ENCODE data around the gene POLR2H.

The POLR2H gene

GRCh38 chr3:184389935-184390528, 28.5 kb downstream of the POLR2H start:
- DNase-seq, result no peak

- DNase-seq, result no peak
Measured at GRCh38 chr3:184391266-184391665, 29.8 kb downstream of the POLR2H start.

GRCh38 chr3:184395320-184395660, 33.8 kb downstream of the POLR2H start:
- DNase-seq, result no peak

GRCh38 chr3:184399410-184399809, 37.9 kb downstream of the POLR2H start:
- no peak for DNase-seq

GRCh38 chr3:184405075-184406030, 43.8 kb downstream of the POLR2H start:
- no peak for DNase-seq

GRCh38 chr3:184409331-184409926, 47.9 kb downstream of the POLR2H start:
- no peak for DNase-seq

GRCh38 chr3:184409946-184410500, 48.5 kb downstream of the POLR2H start:
- DNase-seq, result no peak

- DNase-seq, result no peak
Measured at GRCh38 chr3:184414418-184415202, 53.1 kb downstream of the POLR2H start.

GRCh38 chr3:184415203-184415490, 53.6 kb downstream of the POLR2H start:
- DNase-seq, result no peak

- peak; percentile 65 for DNase-seq
Measured at GRCh38 chr3:184417619-184418327, 56.3 kb downstream of the POLR2H start.

Measured in activated gamma-delta T cell treated with Interleukin-2 at 50 U/mL for 16 hours (primary cell).